Pancreas (tissue), 10 donors: ENCODE results near the gene COL5A1. TPM values are rescaled to one million over a fixed set of nuclear protein-coding genes. Genes with fewer than 3 reads are reported as not detected.

Experiments used
- ATAC-seq, 4 donors: fragments of 200-7000 bp; cut with Tn5 transposase; one replicate each; pipeline versions ENCODE4 v1.8.0 to v1.9.1; 2020; ENCODE audit warnings: mild to moderate bottlenecking in 4 of 4, moderate library complexity in 4 of 4
- DNase-seq, 6 donors: peaks; one replicate each; pipeline ENCODE4 v3.0.0-alpha.2; 2020
- FAIRE-seq: peaks from 2 replicates; lab custom pipeline; 2012; peaks lifted over from hg19 to GRCh38; lab: Jason Lieb, UNC
- H3K27ac ChIP-seq, 4 donors: fragments of 200-600 bp; sonication (generic); 1 replicate in 3 of 4; 2 replicates in 1 of 4; pipeline versions ENCODE4 v1.5.0 to v1.8.0; 2020
- H3K27me3 ChIP-seq, 4 donors: fragments of 200-600 bp; one replicate each; pipeline ENCODE4 v1.8.0; 2021
- H3K36me3 ChIP-seq, 3 donors: fragments of 200-600 bp; sonication (generic) in 1 of 3; one replicate each; pipeline versions ENCODE4 v1.5.0 to v1.8.0; 2020 to 2021
- H3K4me1 ChIP-seq, 3 donors: fragments of 200-600 bp; one replicate each; pipeline ENCODE4 v1.8.0; 2021
- H3K4me3 ChIP-seq, 4 donors: fragments of 200-600 bp; sonication (generic) in 2 of 4; one replicate each; pipeline versions ENCODE4 v1.5.0 to v1.8.0; 2020 to 2021
- H3K9me3 ChIP-seq, 4 donors: fragments of 200-600 bp; one replicate each; pipeline ENCODE4 v1.8.0; 2021
- WGBS, 2 donors: extraction: QIAGEN DNeasy Blood & Tissue Kit; methylation state at CpG; one replicate each; pipeline ENCODE4 v1.1.7; 2013; 5-methylcytosine and 5-hydroxymethylcytosine counted together
- intact Hi-C, 3 donors: fragments of 100-400 bp; cut with DNase I; formaldehyde crosslinking; loops; one replicate each; pipeline versions ENCODE4 v1.11.1 to v1.14.2; 2022
- polyA plus RNA-seq, 2 donors: library from polyadenylated mRNA; stranded (reverse); fragments of 200-250 nt; gene quantifications; one replicate each; pipeline ENCODE4 v1.2.3, GENCODE V29; 2013
- total RNA-seq, 6 donors: library from RNA; stranded (reverse); fragmentation: NEBNext Ultra II Directional in 4 of 6; extraction: Animal tissue kit (Norgen Biotek cat#: 25700) in 4 of 6; gene quantifications; one replicate each; pipeline versions ENCODE4 v1.2.1 to v1.2.4, GENCODE V29; 2021 to 2023
- TF ChIP-seq, protein P1 (sequence below), 4 donors: fragments of 200-600 bp; sonication (generic) in 3 of 4; IDR thresholded peaks; one replicate each; pipeline versions ENCODE4 v1.5.0 to v1.8.0; 2021; ENCODE audit warnings: antibody characterized with exemption in 4 of 4
- donor health status: healthy with polysubstance abuse.
- donor health status: DM: no; HTN: no; CAD: no; lungs with moderate emphysema.
- donor health status: DM: no; HTN: no; CAD: no.
- donor health status: control.
- donor health status: control.
- donor health status: Bipolar disorder and iron deficiency.
- donor health status: DM: yes; HTN: yes; CAD: no.
- donor health status: DM: no; HTN: no; CAD: no.
- donor health status: DM: no; HTN: no; CAD: no.
- donor health status: DM: yes; HTN: yes; CAD: no.

The COL5A1 gene
- total and polyA plus RNA-seq, 8 donors = 1.2 to 62.8 (median 3.5) TPM

- FAIRE-seq = no peak
- DNase-seq = peak in 3 of 6 donors; percentile 29 to 47 (median 43)
- WGBS, 2 donors = 41 to 42% methylated on average over 31 of the region's 31 CpGs
- TF ChIP-seq, protein P1, sequence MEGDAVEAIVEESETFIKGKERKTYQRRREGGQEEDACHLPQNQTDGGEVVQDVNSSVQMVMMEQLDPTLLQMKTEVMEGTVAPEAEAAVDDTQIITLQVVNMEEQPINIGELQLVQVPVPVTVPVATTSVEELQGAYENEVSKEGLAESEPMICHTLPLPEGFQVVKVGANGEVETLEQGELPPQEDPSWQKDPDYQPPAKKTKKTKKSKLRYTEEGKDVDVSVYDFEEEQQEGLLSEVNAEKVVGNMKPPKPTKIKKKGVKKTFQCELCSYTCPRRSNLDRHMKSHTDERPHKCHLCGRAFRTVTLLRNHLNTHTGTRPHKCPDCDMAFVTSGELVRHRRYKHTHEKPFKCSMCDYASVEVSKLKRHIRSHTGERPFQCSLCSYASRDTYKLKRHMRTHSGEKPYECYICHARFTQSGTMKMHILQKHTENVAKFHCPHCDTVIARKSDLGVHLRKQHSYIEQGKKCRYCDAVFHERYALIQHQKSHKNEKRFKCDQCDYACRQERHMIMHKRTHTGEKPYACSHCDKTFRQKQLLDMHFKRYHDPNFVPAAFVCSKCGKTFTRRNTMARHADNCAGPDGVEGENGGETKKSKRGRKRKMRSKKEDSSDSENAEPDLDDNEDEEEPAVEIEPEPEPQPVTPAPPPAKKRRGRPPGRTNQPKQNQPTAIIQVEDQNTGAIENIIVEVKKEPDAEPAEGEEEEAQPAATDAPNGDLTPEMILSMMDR (IDR thresholded peaks at IDR 0.05) = no peak
- Histone ChIP-seq H3K27me3 (no peaks in the 10 kb centered on the region), H3K27ac (no peak overlapping the region), H3K36me3 (no peaks in the 10 kb centered on the region), H3K4me3 (no peak overlapping the region), H3K9me3 (no peaks in the 10 kb centered on the region), H3K4me1 (no peaks in the 10 kb centered on the region)
- peak in 3 of 4 donors; percentile 46 to 84 (median 72) for ATAC-seq
- intact Hi-C loops = no loop called here
These were observed 38.8 kb upstream of the COL5A1 start for GRCh38 chr9:134602547-134603362.

DNA sequence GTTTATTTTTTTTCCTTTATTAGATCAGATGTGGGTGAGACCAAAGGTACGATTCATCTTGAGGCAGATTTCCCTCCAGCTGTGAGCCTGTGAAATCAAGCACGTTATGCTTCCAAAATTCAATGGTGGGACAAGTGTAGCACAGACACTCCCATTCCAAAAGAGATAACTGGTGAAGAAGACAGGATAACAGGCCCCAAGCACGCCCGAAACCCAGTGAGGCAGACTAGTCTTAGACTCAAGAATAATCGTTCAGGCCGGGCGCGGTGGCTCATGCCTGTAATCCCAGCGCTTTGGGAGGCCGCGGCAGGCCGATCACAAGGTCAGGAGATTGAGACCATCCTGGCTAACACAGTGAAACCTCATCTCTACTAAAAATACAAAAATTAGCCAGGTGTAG is 36.8 kb upstream of the COL5A1 start:
- no peak for FAIRE-seq
- WGBS, 2 donors = 77 to 84% methylated on average over 12 of the region's 12 CpGs
- peak in 1 of 6 donors; percentile 35 for DNase-seq
- intact Hi-C loops = no loop called here
- Histone ChIP-seq H3K4me1 (no peaks in the 10 kb centered on the region), H3K9me3 (no peaks in the 10 kb centered on the region), H3K27me3 (no peaks in the 10 kb centered on the region), H3K27ac (no peak overlapping the region), H3K36me3 (no peaks in the 10 kb centered on the region), H3K4me3 (no peak overlapping the region)
- no peak for ATAC-seq
- TF ChIP-seq, protein P1 (IDR thresholded peaks at IDR 0.05) = no peak

DNA sequence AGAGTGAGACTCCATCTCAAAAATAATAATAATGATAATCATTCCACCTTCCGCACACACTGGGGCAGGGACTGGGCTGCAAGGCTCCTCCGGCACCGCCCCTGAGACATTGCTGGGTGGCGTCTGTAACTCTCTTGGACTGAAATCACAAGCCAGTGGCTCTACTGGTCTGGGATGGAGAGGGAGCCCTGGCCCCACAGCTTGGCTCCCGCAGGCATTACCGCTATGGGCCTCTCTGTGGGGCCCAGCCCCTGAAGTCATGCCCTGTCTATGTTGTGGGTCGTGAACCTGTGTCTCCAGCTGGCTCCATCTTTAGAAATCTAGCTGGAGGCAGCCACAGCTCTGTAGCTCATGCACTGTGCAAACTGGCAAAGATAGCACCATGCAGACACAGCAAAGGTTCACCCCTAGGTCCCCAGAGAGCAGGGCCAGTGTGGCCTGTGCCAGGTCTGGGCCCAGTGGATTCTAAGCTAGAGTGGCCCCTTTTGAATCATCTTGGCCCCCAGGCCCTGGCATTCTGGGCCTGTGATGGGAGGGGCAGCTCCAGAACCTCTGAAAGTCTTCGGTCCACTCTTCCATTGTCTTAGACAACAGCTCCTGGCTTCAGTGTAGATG is 36.1 kb upstream of the COL5A1 start:
- Histone ChIP-seq H3K36me3 (no peaks in the 10 kb centered on the region), H3K4me1 (no peaks in the 10 kb centered on the region), H3K9me3 (no peaks in the 10 kb centered on the region), H3K27me3 (no peaks in the 10 kb centered on the region), H3K4me3 (no peak overlapping the region), H3K27ac (no peak overlapping the region)
- FAIRE-seq (no peak), ATAC-seq (no peak), DNase-seq (peak in 1 of 6 donors; percentile 21)
- WGBS, 2 donors = 83 to 84% methylated on average over 8 of the region's 8 CpGs
- intact Hi-C loops = no loop called here
- TF ChIP-seq, protein P1 (IDR thresholded peaks at IDR 0.05) = no peak

DNA sequence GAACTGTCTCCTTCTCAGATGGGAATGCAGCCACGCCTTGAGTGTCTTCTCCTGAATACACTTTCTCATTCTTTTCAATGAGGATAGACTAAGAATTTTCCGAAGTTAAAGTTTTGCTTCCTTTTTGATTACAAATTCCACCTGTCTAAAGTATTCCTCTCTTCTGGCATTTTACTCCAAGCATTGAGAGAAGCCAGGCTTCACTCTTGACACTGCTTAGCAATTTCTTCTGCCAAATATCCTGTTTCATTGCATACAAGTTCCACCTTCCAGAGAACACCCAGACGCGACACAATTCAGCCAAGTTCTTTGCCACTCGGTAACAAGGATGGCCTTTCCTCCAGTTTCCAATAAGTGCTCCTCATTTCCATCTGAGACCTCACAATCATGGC is 35.6 kb upstream of the COL5A1 start:
- no peaks in the 10 kb centered on the region for H3K4me1 ChIP-seq
- no peaks in the 10 kb centered on the region for H3K36me3 ChIP-seq
- no peak overlapping the region for H3K27ac ChIP-seq
- no peak overlapping the region for H3K4me3 ChIP-seq
- intact Hi-C loops = no loop called here
- H3K27me3 ChIP-seq = no peaks in the 10 kb centered on the region
- FAIRE-seq (no peak), ATAC-seq (no peak), DNase-seq (no peak)
- H3K9me3 ChIP-seq = no peaks in the 10 kb centered on the region
- WGBS, 2 donors = 63 to 83% methylated on average over 5 of the region's 5 CpGs
- TF ChIP-seq, protein P1 (IDR thresholded peaks at IDR 0.05) = no peak
